ENCODE measurements around the gene ZNF862. TPM values are rescaled to one million over a fixed set of nuclear protein-coding genes. Genes with fewer than 3 reads are reported as not detected.

ZNF862 gene
- total and polyA plus RNA-seq, 2 donors (not counting 3 experiments of a cell fraction or from before 2014, with no cell fraction given): 10.8 to 14.7 TPM

DNA sequence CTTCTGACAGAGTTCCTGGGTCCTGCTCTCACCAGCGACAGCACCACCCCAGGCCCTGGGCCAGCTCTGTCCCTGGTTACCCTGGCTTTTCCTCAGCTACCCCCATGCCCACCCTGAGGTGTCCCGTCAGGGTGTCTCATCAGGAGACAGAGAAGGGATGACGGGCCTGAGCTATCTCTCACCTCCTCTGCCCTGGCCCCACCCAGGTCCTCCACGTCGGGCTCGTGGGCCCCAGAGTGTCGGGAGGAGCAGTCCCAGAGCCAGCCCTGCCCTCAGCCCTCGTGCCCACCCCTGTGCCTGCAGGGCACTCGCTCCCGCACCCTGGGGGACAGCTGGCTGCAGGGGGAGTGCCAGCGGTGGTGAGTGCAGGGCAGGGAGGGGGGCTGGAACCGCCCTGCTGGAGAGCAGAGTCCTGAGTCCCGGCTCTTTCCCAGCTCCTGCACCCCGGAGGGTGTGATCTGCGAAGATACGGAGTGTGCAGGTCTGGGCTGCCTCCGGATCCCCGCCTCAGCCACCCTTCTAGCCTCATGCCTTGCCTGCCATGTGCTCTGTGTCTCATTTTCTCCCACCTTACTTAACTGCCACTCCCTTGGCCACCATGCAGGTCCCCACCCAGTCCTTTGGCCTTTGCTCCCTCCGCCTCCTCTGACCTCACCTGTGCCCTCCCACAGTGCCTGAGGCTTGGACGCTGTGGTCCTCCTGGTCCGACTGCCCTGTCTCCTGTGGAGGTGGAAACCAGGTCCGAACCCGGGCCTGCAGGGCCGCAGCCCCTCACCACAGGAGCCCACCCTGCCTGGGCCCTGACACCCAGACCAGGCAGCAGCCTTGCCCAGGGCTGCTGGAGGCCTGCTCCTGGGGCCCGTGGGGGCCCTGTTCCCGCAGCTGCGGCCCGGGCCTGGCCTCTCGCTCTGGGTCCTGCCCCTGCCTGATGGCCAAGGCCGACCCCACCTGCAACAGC, 16.7 kb upstream of the ZNF862 start:
- H3K79me2 ChIP-seq (ENCODE audit: control insufficient read depth, insufficient read depth, low read length): no peaks in the 10 kb centered on the region
- no peaks in the 10 kb centered on the region for H3K36me3 ChIP-seq (ENCODE audit: control insufficient read depth in 2 of 2, extremely low read depth in 1 of 2, insufficient read depth in 2 of 2, low read length in 2 of 2)
- intact Hi-C loops (cut with micrococcal nuclease) (no loop called here), dilution Hi-C loops (cut with MboI; ENCODE audit: extremely low pct_ligation_motif_present, low sequenced_read_pairs) (no loop called here)
- ChIA-PET CTCF (interaction anchor here (1.8 kb wide), 1 partner anchor 14 kb away, joined by 6 read pairs; no protein-coding TSS in a partner anchor), POLR2A (no interaction called here)
- H3K27ac ChIP-seq (ENCODE audit: insufficient read depth, low read depth, low read length): no peak overlapping the region
- H4K20me1 ChIP-seq (replicated peaks; ENCODE audit: control insufficient read depth, extremely low read depth, insufficient read depth, low read length): no peaks in the 10 kb centered on the region
- DNase-seq (ENCODE audit: low read depth, low spot score): no peak
- no peaks in the 10 kb centered on the region for H3K9me1 ChIP-seq (replicated peaks; ENCODE audit: control insufficient read depth, extremely low read depth, insufficient read depth, low read length)
- H3K4me3 ChIP-seq (replicated peaks in 1 of 3; ENCODE audit: insufficient read depth in 1 of 3, low read depth in 1 of 3, low read length in 3 of 3): no peak overlapping the region
- H3K27me3 ChIP-seq (ENCODE audit: control insufficient read depth in 2 of 2, insufficient read depth in 2 of 2, low read length in 2 of 2): no peaks in the 10 kb centered on the region
- no peak overlapping the region for H2AFZ ChIP-seq (ENCODE audit: low read depth, low read length)
- FAIRE-seq: no peak
- no peaks in the 10 kb centered on the region for H3K4me1 ChIP-seq (ENCODE audit: control insufficient read depth, extremely low read depth, insufficient read depth, low read length)
- H3K9ac ChIP-seq (replicated peaks; ENCODE audit: extremely low read depth, insufficient read depth, low read length): no peak overlapping the region
- TF ChIP-seq FOS (IDR thresholded peaks at IDR 0.05; ENCODE audit: borderline replicate concordance, insufficient read depth, low read length) (no peak), EZH2 (IDR thresholded peaks at IDR 0.05; ENCODE audit: borderline replicate concordance, low read depth, low read length, severe bottlenecking) (no peak), GATA2 (IDR thresholded peaks at IDR 0.05; ENCODE audit: insufficient read depth, insufficient read length, low read depth, low read length) (no peak), JUN (IDR thresholded peaks at IDR 0.05; ENCODE audit: borderline replicate concordance, insufficient read depth, insufficient read length, low read depth) (no peak), MYC (IDR thresholded peaks at IDR 0.05; ENCODE audit: low read depth, low read length) (no peak), POLR2A (IDR thresholded peaks at IDR 0.05; ENCODE audit: low read depth, low read length) (no peak), POLR2AphosphoS5 (IDR thresholded peaks at IDR 0.05; ENCODE audit: insufficient read depth, low read depth, low read length) (no peak)
- TF ChIP-seq, protein P1, sequence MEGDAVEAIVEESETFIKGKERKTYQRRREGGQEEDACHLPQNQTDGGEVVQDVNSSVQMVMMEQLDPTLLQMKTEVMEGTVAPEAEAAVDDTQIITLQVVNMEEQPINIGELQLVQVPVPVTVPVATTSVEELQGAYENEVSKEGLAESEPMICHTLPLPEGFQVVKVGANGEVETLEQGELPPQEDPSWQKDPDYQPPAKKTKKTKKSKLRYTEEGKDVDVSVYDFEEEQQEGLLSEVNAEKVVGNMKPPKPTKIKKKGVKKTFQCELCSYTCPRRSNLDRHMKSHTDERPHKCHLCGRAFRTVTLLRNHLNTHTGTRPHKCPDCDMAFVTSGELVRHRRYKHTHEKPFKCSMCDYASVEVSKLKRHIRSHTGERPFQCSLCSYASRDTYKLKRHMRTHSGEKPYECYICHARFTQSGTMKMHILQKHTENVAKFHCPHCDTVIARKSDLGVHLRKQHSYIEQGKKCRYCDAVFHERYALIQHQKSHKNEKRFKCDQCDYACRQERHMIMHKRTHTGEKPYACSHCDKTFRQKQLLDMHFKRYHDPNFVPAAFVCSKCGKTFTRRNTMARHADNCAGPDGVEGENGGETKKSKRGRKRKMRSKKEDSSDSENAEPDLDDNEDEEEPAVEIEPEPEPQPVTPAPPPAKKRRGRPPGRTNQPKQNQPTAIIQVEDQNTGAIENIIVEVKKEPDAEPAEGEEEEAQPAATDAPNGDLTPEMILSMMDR (IDR thresholded peaks at IDR 0.05; ENCODE audit: extremely low read depth in 1 of 2, insufficient read depth in 1 of 2, low read depth in 1 of 2, low read length in 2 of 2): no peak
- TF ChIP-seq, protein P2, sequence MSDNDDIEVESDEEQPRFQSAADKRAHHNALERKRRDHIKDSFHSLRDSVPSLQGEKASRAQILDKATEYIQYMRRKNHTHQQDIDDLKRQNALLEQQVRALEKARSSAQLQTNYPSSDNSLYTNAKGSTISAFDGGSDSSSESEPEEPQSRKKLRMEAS (IDR thresholded peaks at IDR 0.05; ENCODE audit: insufficient read depth, insufficient read length): no peak
- BruUV-seq (replicated peaks): no TSS peak
- H3K4me2 ChIP-seq (ENCODE audit: insufficient read depth, low read length): no peak overlapping the region
- no peaks in the 10 kb centered on the region for H3K9me3 ChIP-seq (replicated peaks; ENCODE audit: control insufficient read depth, insufficient read depth, low read length)

Data from endothelial cell of umbilical vein (primary cell).